RPMI7951 (cell line): Measurements from ENCODE around the gene INSC. TPM values are rescaled to one million over a fixed set of nuclear protein-coding genes. Genes with fewer than 3 reads are reported as not detected.
A peak's percentile ranks its signal among the peaks of the same experiment; 100 is the strongest.

Experiments used
- DNase-seq: peaks from one replicate; pipeline ENCODE4 v3.0.0-alpha.2; 2012; ENCODE audit warnings: low read depth
- total RNA-seq: library from RNA; depleted of rRNA; stranded (reverse); fragments of >200 nt; shearing (Covaris generic); gene quantifications from 2 replicates; pipeline ENCODE4 v1.2.3, GENCODE V29; 2014

INSC gene
- total RNA-seq, 1 experiment from 2014 or later = not detected

- peak; percentile 13 for DNase-seq
Measured at GRCh38 chr11:15146271-15147003, 31.7 kb downstream of the INSC start.

GRCh38 chr11:15148169-15148568, 33.4 kb downstream of the INSC start:
- DNase-seq = no peak

DNA sequence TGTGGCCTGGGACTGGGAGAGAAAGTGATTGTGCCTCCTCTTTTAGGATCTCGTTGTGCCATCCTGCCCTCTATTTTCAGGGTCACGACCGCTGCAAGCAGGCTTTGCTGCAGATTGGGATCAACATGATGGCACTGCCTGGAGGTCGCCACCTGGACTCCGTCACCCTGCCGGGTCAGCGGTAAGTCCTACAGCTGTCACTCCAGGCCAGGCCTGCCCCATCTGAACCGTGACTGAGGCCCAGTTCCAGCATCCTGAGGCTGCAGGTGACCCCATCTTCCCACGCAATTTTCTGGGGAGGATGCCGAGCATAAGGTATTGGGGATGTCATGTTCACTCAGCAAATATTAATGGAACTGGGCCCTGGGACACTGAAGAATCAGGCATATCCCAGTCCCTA, 34.3 kb downstream of the INSC start:
- no peak for DNase-seq

DNA sequence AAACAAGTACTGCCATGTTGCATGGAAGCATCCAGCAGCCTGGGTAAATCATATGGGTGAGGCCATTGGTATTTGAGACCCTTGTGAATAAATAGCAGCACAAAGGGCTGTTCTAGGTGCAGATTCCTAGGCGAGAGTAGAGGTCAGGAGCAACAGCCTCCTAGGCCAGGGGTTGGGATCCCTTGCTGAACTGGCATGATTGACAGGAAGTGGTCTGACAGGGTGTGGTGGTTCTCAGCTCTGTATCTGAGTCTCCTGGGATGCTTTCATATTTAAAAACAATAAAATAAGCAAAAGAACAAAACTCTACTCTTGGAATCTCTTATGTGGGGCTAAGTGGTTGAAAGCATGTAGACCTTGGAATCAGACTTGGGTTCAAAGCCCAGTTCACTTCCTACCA, 35.8 kb downstream of the INSC start:
- no peak for DNase-seq

- no peak for DNase-seq
Measured at GRCh38 chr11:15153231-15153630, 38.5 kb downstream of the INSC start.

DNA sequence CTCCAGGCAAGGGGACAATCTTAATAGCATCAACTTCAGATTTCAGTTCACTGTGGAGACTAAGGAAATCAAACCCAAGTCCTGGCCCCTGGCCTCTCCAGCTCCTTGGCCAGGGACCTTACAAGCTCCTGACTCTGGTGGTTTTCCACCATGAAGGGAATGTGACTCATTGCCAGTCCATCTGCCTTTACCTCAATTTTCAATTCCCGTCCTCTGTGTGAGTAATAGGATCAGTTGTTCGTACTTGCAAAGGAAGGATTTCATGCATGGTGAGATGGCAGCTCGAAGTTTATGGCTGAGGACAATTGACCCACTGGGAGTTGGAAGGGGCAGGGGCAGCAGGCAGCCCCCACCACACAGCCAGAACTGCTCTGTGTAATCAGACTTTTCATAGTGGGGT, 42.5 kb downstream of the INSC start:
- DNase-seq = no peak

- no peak for DNase-seq
Measured at GRCh38 chr11:15157606-15158137, 42.9 kb downstream of the INSC start.

DNA sequence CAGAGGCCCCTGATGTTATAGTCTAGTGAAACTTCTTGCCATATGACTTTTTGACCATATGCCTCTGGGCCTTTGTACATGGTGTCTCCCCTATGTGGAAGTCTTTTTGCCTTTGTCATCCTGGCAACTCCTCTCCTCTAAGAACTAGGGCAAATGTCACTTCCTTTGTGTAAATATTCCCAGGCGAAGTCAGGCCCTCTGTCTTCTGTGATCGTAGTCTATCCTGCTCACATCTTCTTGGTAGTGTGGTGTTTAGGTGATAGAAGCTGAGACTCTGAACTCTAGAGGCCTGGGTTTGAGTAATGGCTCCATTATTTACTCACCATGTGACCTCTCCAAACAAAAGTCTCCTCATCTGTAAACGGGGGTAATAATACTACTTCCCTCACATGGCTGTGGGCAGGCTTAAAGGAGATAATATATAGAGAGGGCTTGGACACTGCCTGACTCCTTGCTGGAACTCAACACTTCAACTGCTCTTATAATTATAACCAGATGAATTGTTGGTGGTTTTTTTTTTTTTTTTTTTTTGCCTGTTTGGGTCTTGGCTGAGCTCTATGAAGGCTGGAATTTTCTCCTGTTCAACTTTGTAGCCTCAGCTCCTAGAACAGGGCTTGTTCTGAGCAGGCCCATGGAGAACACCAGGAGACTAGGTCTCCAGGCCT, 43.8 kb downstream of the INSC start:
- DNase-seq = no peak

GRCh38 chr11:15159085-15159484, 44.4 kb downstream of the INSC start:
- DNase-seq = no peak

DNA sequence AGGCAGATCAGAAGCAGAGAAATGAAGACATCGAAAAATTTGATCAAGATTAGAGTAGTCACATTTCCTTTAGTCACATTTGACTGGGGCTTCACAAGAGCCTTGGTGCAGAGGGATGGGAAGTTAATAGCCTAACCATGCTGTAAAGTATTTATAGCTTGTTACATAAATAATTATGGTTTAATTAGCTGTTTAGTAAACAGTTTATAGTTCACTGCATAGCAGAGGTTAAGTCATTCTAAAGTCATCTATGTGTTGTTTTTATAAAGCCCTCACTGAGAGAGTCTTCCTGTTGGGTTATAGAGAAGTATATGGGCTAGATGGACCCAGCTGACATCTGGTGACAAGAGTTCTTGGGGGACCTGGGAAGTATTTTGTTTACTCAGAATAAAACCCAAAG, 47.1 kb downstream of the INSC start:
- DNase-seq = no peak

DNA sequence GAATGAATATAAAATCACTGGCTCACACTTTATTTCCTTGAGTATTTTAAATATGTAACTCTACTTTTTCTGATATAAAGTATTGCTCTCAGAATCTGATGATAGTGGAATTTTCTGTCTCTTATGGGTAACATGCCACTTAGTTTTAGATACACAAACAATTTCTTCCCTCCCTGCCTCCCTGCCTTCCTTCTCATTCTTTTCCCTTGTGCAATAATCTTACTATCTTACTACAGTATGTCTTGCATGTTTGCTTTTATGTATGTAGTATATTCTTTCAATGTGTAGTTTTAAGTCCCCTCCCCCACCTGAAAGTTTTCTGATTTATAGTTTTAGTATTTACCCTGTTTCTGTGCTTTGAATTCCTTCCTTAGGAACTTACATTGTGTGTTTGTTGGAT, 48.4 kb downstream of the INSC start:
- DNase-seq = no peak

DNA sequence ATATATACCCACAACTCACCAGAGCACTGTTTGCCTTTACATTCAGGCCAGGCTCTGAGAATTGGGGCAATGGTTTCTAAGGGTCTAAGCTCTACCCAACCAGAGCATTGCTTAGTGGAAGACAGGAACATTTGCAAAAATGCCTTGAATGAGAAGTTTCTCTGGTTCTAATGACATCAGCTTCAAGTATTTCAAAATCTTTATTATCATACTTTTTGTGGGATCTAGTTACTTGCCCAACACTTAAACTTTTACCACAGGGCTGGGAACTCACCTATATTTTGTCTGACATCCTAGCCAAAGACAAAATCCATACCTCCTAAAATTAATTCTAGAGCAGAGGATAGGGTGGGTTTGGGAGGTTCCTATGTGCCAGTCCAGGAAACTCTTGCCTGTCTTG, 51.5 kb downstream of the INSC start:
- no peak for DNase-seq

DNA sequence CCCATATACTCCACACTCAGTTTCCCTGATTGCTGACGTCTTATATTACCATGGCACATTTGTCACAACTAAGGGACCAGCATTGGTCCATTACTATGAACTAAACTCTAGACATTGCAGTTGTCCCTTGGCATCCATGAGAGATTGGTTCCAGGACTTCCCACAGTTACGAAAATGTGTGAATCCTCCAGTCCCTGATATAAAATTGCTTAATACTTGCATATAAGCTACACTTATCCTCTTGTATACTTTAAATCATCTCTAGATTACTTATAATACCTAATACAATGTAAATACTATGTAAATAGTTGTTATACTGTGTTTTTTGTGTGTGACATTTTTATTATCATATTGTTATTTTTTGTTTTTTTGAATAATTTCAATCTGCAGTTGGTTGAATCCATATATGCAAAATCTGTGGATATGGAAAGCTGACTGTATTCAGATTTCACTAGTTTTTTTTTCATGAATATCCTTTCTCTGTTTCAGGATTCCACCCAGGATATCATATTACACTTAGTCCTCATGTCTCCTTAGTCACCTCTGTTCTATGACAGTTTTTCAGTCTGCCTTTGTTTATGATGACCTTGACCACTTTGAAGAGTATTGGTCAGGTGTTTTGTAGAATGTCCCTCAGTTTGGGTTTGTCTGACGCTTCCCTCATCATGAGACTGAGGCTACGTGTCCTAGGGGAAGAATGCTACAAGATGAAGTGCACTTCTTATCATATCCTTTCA, 55.3 kb downstream of the INSC start:
- DNase-seq = no peak

GRCh38 chr11:15170698-15171097, 56.0 kb downstream of the INSC start:
- no peak for DNase-seq

DNA sequence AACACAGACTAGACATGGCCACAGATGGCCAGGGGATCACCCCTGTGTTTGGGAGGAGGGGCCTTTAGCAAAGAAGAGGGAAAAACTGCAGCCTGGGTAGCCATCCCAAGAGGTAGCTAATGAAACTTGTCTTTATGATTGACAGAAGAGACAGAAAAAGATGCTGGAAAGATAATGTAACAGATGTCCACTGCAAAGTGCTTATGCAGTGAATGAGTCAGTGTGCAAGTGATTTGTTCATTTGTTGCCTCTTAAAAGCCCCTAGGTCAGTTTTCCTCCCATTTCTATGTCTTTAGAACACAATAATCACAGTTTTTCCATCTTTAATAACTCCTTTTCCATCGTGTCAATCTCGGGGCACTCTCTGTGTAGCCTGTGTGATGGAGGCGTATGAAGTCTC, 57.2 kb downstream of the INSC start:
- DNase-seq = no peak

DNA sequence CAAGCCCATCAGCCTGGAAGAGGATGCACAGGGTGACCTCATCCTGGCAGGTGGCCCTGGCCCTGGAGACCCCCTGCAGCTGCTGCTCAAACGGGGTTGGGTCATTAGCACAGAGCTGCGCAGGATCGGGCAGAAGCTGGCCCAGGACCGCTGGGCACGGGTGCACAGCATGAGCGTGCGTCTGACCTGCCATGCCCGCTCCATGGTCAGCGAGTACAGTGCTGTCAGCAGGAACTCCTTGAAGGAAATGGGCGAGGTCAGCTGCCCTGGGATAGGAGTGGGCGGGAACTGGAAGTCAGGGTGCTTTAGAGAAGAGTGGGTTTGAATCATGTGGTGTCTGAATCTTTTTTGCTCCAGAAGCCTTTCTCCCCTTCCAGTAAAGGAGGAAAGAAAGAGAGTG, 61.1 kb downstream of the INSC start:
- no peak for DNase-seq

DNA sequence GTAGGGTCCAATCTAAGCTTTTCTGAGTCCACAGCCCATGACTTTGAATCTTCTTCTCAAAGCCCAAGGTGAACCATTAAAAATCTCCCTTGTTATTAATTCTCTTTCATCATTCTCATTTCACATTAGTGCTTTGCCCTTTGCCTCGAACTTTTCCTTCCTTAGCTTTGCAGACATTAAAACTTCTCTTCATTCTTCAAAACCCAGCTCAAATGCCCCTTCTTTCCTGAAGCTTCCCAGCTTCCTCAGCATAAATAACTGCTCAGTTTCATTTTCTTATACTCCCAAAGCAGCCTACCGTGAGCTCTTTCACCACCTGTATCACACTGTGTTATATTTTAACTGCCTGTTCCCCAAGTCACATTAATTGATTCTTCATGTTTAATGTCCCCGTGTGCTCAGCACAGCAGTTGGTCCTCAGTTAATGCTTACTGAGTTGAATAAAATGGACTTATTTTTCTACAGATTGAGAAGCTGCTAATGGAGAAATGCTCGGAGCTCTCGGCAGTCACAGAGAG, 62.0 kb downstream of the INSC start:
- DNase-seq = no peak

GRCh38 chr11:15177491-15177890, 62.8 kb downstream of the INSC start:
- no peak for DNase-seq

- DNase-seq = no peak
Measured at GRCh38 chr11:15178214-15178613, 63.5 kb downstream of the INSC start.

DNA sequence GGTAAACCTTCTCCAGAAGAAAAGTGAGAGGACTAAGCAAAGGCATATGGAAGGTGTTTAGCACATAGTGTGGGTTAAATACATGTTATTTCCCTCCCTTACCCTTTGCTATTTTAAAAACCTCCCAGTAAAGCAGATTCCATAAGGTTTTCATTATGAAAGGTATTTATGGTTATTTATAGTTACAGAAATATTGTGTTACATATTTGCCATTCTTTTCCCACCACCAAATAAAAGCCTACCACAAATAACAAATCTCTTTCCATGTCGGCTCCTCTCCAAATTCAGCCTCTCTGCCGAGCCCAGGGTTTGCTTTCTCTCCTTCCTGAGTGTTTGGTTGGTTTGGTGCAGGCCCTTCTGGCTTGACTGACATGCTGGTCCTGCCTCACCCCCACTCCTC, 64.4 kb downstream of the INSC start:
- no peak for DNase-seq

- DNase-seq = no peak
Measured at GRCh38 chr11:15180212-15180792, 65.6 kb downstream of the INSC start.

- DNase-seq = no peak
Measured at GRCh38 chr11:15182372-15182771, 67.6 kb downstream of the INSC start.
